HEK293 (cell line): ENCODE measurements around the gene ILDR1.

Experiments
- CTCF ChIA-PET: fragments of 350-600 bp; formaldehyde crosslinking; extraction: SDS; loops from one replicate; lab custom pipeline; 2021; ENCODE audit warnings: antibody characterized with exemption; lab: Yijun Ruan, JAX
- POLR2A ChIA-PET: fragments of 300-600 bp; formaldehyde crosslinking; extraction: SDS; loops from one replicate; lab custom pipeline; 2020; ENCODE audit warnings: antibody characterized with exemption, inconsistent platforms; lab: Yijun Ruan, JAX
- H3K27ac ChIP-seq: fragments of 200-500 bp; sonication (Bioruptor generic); 2 replicates; pipeline ENCODE4 v1.5.1; 2014; ENCODE audit warnings: low read depth, low read length, control low read depth, inconsistent platforms; ENCODE audit errors: extremely low read depth
- H3K36me3 ChIP-seq, 2 experiments: fragments of 200-500 bp in 1 of 2; sonication (Bioruptor generic) in 1 of 2; 1 replicate in 1 of 2; 2 replicates in 1 of 2; pipeline ENCODE4 v1.5.1; 2014 to 2017; ENCODE audit warnings: inconsistent platforms in 2 of 2, low read length in 2 of 2; ENCODE audit not compliant: control insufficient read depth in 2 of 2, insufficient read depth in 1 of 2
- H3K4me1 ChIP-seq: fragments of 200-500 bp; sonication (Bioruptor generic); 2 replicates; pipeline ENCODE4 v1.5.1; 2014; ENCODE audit warnings: mild to moderate bottlenecking, low read length, inconsistent platforms; ENCODE audit not compliant: control insufficient read depth, insufficient read depth
- H3K4me3 ChIP-seq: 2 replicates; pipeline ENCODE4 v1.5.1; 2011; ENCODE audit warnings: low read depth, mild to moderate bottlenecking, control low read depth, low read length, moderate library complexity
- H3K9me3 ChIP-seq: fragments of 200-500 bp; sonication (Bioruptor generic); 2 replicates; pipeline ENCODE4 v1.5.1; 2014; ENCODE audit warnings: low read depth, low read length, inconsistent platforms; ENCODE audit not compliant: control insufficient read depth, insufficient read depth
- GLIS2 ChIP-seq: fragments of 450-650 bp; formaldehyde crosslinking; IDR thresholded peaks from 2 replicates; pipeline ENCODE4 v1.5.1; 2016; ENCODE audit warnings: missing biosample characterization, missing genetic modification characterization
- PRDM4 ChIP-seq: fragments of 450-650 bp; formaldehyde crosslinking; IDR thresholded peaks from 2 replicates; pipeline ENCODE4 v1.5.1; 2017; ENCODE audit warnings: missing biosample characterization, missing genetic modification characterization
- PRDM6 ChIP-seq: fragments of 450-650 bp; formaldehyde crosslinking; IDR thresholded peaks from 2 replicates; pipeline ENCODE4 v1.5.1; 2017; ENCODE audit warnings: missing biosample characterization, missing genetic modification characterization
- SP3 ChIP-seq: fragments of 450-650 bp; formaldehyde crosslinking; IDR thresholded peaks from 2 replicates; pipeline ENCODE4 v1.5.1; 2016; ENCODE audit warnings: missing biosample characterization, missing genetic modification characterization
- TSHZ1 ChIP-seq: fragments of 450-650 bp; formaldehyde crosslinking; IDR thresholded peaks from 2 replicates; pipeline ENCODE4 v1.5.1; 2016; ENCODE audit warnings: missing biosample characterization, missing genetic modification characterization, borderline replicate concordance
- YY1 ChIP-seq: fragments of 450-650 bp; formaldehyde crosslinking; IDR thresholded peaks from 2 replicates; pipeline ENCODE4 v1.5.1; 2018; ENCODE audit warnings: missing biosample characterization, missing genetic modification characterization
- ZBTB20 ChIP-seq: fragments of 450-650 bp; formaldehyde crosslinking; IDR thresholded peaks from 2 replicates; pipeline ENCODE4 v1.5.1; 2016; ENCODE audit warnings: missing biosample characterization, missing genetic modification characterization
- ZBTB7A ChIP-seq: fragments of 450-650 bp; formaldehyde crosslinking; IDR thresholded peaks from 2 replicates; pipeline ENCODE4 v1.5.1; 2016; ENCODE audit warnings: low read depth, missing biosample characterization, missing genetic modification characterization
- ZFP37 ChIP-seq: fragments of 450-650 bp; formaldehyde crosslinking; IDR thresholded peaks from 2 replicates; pipeline ENCODE4 v1.5.1; 2016; ENCODE audit warnings: missing biosample characterization, missing genetic modification characterization
- ZNF10 ChIP-seq: fragments of 450-650 bp; formaldehyde crosslinking; IDR thresholded peaks from 2 replicates; pipeline ENCODE4 v1.5.1; 2017; ENCODE audit warnings: missing biosample characterization, missing genetic modification characterization
- ZNF121 ChIP-seq: fragments of 450-650 bp; formaldehyde crosslinking; IDR thresholded peaks from 2 replicates; pipeline ENCODE4 v1.5.1; 2016; ENCODE audit warnings: missing biosample characterization, missing genetic modification characterization
- ZNF140 ChIP-seq: fragments of 450-650 bp; formaldehyde crosslinking; IDR thresholded peaks from 2 replicates; pipeline ENCODE4 v1.5.1; 2016; ENCODE audit warnings: missing biosample characterization, missing genetic modification characterization
- ZNF266 ChIP-seq: fragments of 450-650 bp; formaldehyde crosslinking; IDR thresholded peaks from 2 replicates; pipeline ENCODE4 v1.5.1; 2016; ENCODE audit warnings: missing biosample characterization, missing genetic modification characterization, low read depth
- ZNF362 ChIP-seq: fragments of 450-650 bp; formaldehyde crosslinking; IDR thresholded peaks from 2 replicates; pipeline ENCODE4 v1.5.1; 2016; ENCODE audit warnings: missing biosample characterization, missing genetic modification characterization
- ZNF398 ChIP-seq: fragments of 450-650 bp; formaldehyde crosslinking; IDR thresholded peaks from 2 replicates; pipeline ENCODE4 v1.5.1; 2017; ENCODE audit warnings: missing biosample characterization, missing genetic modification characterization
- ZNF514 ChIP-seq: fragments of 450-650 bp; formaldehyde crosslinking; IDR thresholded peaks from 2 replicates; pipeline ENCODE4 v1.5.1; 2016; ENCODE audit warnings: missing biosample characterization, missing genetic modification characterization
- ZNF555 ChIP-seq: fragments of 450-650 bp; formaldehyde crosslinking; conservative IDR thresholded peaks from 2 replicates; pipeline ENCODE4 v1.5.1; 2017; ENCODE audit warnings: missing biosample characterization, mild to moderate bottlenecking, missing genetic modification characterization, inconsistent platforms
- ZNF561 ChIP-seq: fragments of 450-650 bp; IDR thresholded peaks from 2 replicates; pipeline ENCODE4 v1.5.1; 2018; ENCODE audit warnings: missing biosample characterization, missing genetic modification characterization, borderline replicate concordance
- ZNF600 ChIP-seq: fragments of 450-650 bp; formaldehyde crosslinking; IDR thresholded peaks from 2 replicates; pipeline ENCODE4 v1.5.1; 2016; ENCODE audit warnings: missing biosample characterization, missing genetic modification characterization
- ZNF654 ChIP-seq: fragments of 450-650 bp; formaldehyde crosslinking; IDR thresholded peaks from 2 replicates; pipeline ENCODE4 v1.5.1; 2016; ENCODE audit warnings: low read depth, missing biosample characterization, missing genetic modification characterization
- ZNF677 ChIP-seq: fragments of 450-650 bp; IDR thresholded peaks from 2 replicates; pipeline ENCODE4 v1.5.0; 2018; ENCODE audit warnings: missing biosample characterization, mild to moderate bottlenecking, missing genetic modification characterization, moderate library complexity
- ZNF747 ChIP-seq: fragments of 450-650 bp; formaldehyde crosslinking; IDR thresholded peaks from 2 replicates; pipeline ENCODE4 v1.5.1; 2016; ENCODE audit warnings: missing biosample characterization, missing genetic modification characterization
- ZNF830 ChIP-seq: fragments of 450-650 bp; IDR thresholded peaks from 2 replicates; pipeline ENCODE4 v1.5.0; 2018; ENCODE audit warnings: missing biosample characterization, missing genetic modification characterization, low read depth, mild to moderate bottlenecking, moderate library complexity

Gene ILDR1

GRCh38 chr3:121974601-121975111, 47.4 kb downstream of the ILDR1 start:
- ChIA-PET CTCF (no interaction called here), POLR2A (no interaction called here)
- Histone ChIP-seq H3K4me3 (no peak overlapping the region), H3K27ac (no peak overlapping the region), H3K9me3 (no peaks in the 10 kb centered on the region), H3K4me1 (no peaks in the 10 kb centered on the region), H3K36me3 (no peaks in the 10 kb centered on the region)
- no peak for TF ChIP-seq YY1 (tag by site-specific recombination)
- no peak for TF ChIP-seq ZBTB20
- no peak for TF ChIP-seq ZNF398 (tag by site-specific recombination)
- no peak for TF ChIP-seq ZNF561
- no peak for TF ChIP-seq ZNF514
- TF ChIP-seq PRDM6 (tag by site-specific recombination) = no peak

- Histone ChIP-seq H3K4me3 (no peak overlapping the region), H3K27ac (no peak overlapping the region), H3K4me1 (no peaks in the 10 kb centered on the region), H3K9me3 (no peaks in the 10 kb centered on the region), H3K36me3 (no peaks in the 10 kb centered on the region)
- POLR2A ChIA-PET = no interaction called here
- TF ChIP-seq ZNF10 (no peak), ZNF362 (tag by site-specific recombination) (no peak), ZNF830 (tag by site-specific recombination) (no peak), ZNF600 (tag by site-specific recombination) (no peak), ZNF555 (tag by site-specific recombination) (no peak), ZNF121 (tag by site-specific recombination) (no peak), ZNF266 (tag by site-specific recombination) (no peak), TSHZ1 (no peak), GLIS2 (no peak)
- CTCF ChIA-PET = no interaction called here
These were observed 52.0 kb downstream of the ILDR1 start for GRCh38 chr3:121970047-121970446.

- no peaks in the 10 kb centered on the region for H3K36me3 ChIP-seq
- ChIA-PET POLR2A (no interaction called here), CTCF (no interaction called here)
- no peaks in the 10 kb centered on the region for H3K4me1 ChIP-seq
- no peaks in the 10 kb centered on the region for H3K9me3 ChIP-seq
- no peak overlapping the region for H3K27ac ChIP-seq
- H3K4me3 ChIP-seq = no peak overlapping the region
- TF ChIP-seq ZNF140 (tag by site-specific recombination) = no peak
- TF ChIP-seq ZNF677 (tag by site-specific recombination) = no peak
- TF ChIP-seq ZFP37 (tag by site-specific recombination) = no peak
- TF ChIP-seq ZBTB7A (tag by site-specific recombination) = no peak
- no peak for TF ChIP-seq ZNF654 (tag by site-specific recombination)
- TF ChIP-seq PRDM4 = no peak
- no peak for TF ChIP-seq ZNF747 (tag by site-specific recombination)
- no peak for TF ChIP-seq SP3 (tag by site-specific recombination)
These were observed 52.4 kb downstream of the ILDR1 start for GRCh38 chr3:121969631-121970030.
